HG03066 (cell line): ENCODE results near the gene KDM4E.
A peak's percentile ranks its signal among the peaks of the same experiment; 100 is the strongest.
"Not testable (repeated sequence)": the region's sequence is repeated elsewhere in the genome, so short reads cannot be mapped to it uniquely, and the experiment has no call there.

ENCODE experiments used
- ATAC-seq: cut with Tn5 transposase; IDR thresholded peaks from one replicate; pipeline ENCODE4 v1.9.1; 2021; ENCODE audit warnings: low read depth; ENCODE audit not compliant: unreplicated experiment

KDM4E gene

DNA sequence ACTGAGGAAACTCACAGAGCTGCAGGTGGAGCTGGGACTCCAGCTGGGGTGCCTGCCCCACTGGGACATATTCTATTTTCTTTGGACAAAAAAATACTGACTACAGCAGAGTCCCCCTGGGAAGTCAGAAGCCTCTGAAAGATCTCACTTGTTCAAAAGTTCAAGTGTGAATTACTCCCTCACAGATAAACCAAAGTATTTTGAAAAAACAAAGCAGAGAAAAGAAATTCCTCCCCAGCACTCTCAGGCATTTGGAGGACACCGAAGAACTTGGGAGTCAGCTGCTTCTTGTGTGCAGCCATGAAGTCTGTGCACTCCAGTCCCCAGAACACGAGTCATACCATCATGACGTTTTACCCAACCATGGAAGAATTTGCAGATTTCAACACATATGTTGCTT lies 24.1 kb downstream of the KDM4E start, which contains the start of gene KDM4F:
KDM4F (plus strand) TSS at position 301 of the 400 bp plus-strand sequence.
- ATAC-seq, result not testable (repeated sequence)

DNA sequence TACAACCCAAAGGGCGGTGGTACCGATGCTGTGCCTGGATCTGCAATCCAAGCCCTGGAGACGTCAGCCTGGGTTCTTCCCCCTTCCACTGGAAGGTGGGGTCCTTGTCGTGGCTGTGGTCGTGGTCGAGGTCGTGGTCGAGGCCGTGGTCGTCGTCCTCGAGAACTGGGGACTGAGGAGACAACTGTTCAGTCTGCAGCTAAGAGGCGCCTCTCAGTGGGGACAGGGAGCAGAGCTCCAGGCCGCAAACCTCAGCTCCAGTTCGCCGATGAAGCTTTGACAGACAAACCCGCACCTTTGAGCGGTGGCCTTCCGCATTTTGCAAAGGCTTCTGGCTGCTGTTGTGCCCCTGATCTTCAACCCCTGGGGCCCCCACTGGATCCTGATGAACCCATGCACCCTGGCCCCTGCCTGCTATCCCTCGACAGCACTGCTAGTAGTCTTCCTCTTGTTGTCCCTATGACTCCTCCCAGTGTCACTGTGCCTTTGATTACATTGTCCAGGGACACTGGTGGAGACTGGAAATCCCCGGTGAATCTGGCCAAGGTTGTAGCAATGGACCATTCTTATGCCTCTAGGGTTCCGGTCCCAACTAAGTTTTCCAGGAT lies 25.6 kb downstream of the KDM4E start:
- ATAC-seq, result no peak

- no peak for ATAC-seq
These were observed 29.3 kb downstream of the KDM4E start for GRCh38 chr11:95054356-95054755.

- ATAC-seq, result peak; percentile 96
These were observed 30.3 kb downstream of the KDM4E start for GRCh38 chr11:95055283-95055897.

GRCh38 chr11:95057959-95058358 lies 32.9 kb downstream of the KDM4E start:
- ATAC-seq, result no peak

DNA sequence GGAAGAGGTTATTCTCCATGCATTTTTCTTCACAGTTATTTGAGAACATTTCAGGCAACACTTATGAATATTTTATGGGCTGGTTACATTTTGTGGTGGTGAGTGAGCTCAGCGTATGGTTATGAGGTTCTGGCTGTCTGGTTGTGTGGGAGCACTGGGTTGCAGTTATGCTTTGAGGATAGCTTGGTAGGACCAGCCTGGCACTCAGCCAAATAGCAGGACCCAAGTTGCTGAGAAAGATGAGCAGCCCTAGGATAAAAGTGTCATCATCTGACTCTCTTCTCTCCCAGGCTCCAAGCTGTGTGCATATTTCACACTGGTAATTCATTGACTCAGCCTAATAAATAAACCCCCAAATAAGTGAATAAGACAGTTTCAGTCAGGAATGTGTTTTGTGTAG lies 33.6 kb downstream of the KDM4E start:
- ATAC-seq, result no peak

DNA sequence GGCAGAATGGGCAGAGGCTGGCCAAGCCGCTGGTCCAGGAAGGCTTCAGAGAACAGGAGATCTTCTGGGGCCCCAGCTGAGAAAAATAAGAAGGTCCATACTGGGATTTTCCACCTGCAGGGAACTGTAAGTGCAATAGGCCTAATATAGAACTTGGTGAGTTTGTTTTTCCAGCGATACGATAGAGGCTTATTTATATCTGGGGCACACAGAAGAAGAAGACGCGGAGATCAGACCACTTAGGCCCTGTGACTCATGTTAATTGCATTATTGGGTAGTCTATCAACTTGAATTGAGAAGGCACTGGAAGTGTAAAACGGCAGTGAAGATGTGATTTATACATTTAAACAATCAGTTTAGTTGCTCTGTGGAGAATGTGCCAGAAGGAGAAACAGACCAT lies 34.0 kb downstream of the KDM4E start:
- ATAC-seq, result no peak

DNA sequence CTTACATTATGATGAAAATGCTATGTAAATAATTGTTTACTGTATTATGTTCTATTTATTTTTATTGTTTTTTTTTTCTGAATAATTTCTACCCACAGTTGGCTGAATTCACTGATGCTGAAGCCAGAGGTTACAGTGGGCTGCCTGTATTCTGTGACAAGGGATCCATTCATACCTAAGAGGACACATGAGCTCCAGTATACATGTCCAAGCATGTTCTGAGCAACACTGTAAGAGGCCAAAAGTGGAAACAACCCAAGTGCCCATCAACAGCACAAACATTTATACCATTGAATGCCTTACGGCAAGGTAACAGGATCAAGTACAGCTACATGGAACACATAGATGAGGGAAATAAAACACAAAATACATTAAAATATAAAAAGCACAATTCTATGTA lies 40.3 kb downstream of the KDM4E start:
- ATAC-seq, result no peak

DNA sequence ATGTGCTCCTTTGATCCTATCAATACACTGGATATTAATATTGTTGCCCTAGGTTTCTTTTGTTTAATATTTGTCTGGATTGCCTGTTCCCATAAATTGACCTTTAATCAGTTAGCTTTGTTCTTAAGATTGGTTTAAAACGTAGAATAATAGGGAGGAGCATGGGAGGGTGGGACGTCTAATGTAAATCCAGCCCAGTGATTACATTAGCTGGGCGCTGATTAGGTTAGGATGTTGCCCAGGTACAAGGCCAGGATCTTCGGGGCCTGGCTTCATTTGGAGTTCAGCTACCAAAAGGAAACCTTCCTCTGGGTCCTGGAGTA lies 41.6 kb downstream of the KDM4E start, which contains the start of gene SRSF8:
SRSF8 (plus strand) TSS at position 204 of the 323 bp plus-strand sequence. CDS start 308 bp downstream, outside the sequence.
- ATAC-seq, result peak; percentile 34

DNA sequence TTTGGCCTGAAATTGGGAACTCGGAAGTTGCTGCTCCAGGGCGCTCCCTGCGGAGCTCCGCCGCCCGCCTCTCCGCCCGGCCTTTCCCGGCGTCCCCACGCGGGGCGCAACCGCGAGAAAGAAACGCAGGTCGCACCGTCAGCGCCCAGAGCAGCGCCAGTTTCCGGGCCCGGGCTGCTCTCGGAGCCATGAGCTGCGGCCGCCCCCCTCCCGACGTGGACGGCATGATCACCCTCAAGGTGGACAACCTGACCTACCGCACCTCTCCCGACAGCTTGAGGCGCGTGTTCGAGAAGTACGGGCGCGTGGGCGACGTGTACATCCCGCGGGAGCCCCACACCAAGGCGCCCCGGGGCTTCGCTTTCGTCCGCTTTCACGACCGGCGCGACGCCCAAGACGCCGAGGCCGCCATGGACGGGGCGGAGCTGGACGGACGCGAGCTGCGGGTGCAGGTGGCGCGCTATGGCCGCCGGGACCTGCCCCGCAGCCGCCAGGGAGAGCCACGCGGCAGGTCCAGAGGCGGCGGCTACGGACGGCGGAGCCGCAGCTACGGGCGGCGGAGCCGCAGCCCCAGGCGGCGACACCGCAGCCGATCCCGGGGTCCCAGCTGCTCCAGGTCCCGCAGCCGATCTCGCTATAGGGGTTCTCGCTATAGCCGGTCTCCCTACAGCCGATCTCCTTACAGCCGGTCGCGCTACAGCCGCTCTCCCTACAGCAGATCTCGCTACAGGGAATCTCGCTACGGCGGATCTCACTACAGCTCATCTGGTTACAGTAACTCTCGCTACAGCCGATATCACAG lies 42.2 kb downstream of the KDM4E start:
- peak; percentile 56 for ATAC-seq

DNA sequence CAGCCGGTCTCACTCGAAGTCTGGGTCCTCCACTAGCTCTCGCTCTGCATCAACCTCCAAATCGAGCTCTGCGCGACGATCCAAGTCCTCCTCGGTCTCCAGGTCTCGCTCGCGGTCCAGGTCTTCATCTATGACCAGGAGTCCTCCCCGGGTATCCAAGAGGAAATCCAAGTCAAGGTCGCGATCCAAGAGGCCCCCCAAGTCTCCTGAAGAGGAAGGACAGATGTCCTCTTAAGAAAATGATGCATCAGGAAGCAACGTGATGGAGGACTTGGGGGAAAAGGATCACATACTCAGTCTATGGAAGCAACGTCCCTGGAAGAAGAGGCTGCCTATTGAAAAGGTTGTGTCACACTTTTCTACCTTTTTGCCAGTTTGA lies 42.8 kb downstream of the KDM4E start:
- ATAC-seq, result no peak

- peak; percentile 68 for ATAC-seq
These were observed 43.5 kb downstream of the KDM4E start for GRCh38 chr11:95068549-95068948.

DNA sequence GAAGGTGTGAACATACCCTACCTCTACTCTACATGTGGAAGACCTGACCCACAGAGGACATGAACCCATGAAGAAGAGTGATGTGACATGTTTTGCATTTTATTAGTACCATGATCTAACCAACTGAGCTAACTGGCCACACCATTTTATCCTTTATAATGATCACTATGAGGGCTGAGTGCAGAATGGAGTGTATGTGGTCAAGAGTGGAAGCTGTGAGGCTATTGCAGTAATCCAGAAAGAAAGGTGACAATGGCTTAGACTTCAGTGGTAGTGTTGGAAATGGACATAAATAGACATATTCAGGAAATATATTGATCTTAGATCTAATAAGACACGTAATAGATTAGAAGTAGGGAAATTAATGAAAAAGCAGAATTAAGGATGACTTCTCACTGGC lies 45.4 kb downstream of the KDM4E start:
- no peak for ATAC-seq

GRCh38 chr11:95072948-95073347 lies 47.9 kb downstream of the KDM4E start:
- ATAC-seq, result no peak

DNA sequence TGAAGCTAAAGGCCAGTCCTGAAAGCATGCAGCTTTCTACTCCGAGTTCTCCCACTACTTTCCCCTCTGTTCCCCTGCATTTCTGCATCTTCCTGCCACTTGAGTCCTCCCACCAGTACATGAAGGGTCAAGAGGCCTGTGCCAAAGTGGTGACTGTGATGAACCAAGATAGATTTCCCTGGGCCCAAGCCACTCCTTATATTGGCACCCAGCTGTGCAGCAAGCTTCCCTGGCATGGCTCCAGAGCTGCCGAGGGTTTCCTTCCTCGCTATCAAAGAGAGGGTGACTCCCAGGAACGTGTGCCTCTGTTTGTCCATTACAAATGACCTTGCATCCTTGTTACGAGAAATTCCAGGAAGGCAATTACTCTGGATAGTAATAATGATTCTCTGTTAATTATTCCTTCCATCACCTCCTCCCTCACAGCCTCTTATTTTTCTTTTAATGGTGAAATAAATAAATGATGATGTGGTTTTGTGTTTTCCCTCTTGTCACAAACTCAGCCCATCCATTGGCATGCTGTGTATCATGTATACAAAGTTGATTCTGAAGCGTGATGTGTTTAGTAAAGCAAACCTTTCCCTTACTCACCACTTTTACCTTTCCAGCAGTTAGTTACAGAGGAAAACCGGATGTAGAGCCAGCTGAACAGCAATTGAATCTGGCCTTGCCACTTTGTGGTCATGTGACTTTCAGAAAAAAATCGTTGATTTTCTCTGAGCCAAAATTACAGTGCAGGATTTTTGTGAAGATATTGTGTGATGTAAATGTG lies 49.9 kb downstream of the KDM4E start:
- no peak for ATAC-seq

DNA sequence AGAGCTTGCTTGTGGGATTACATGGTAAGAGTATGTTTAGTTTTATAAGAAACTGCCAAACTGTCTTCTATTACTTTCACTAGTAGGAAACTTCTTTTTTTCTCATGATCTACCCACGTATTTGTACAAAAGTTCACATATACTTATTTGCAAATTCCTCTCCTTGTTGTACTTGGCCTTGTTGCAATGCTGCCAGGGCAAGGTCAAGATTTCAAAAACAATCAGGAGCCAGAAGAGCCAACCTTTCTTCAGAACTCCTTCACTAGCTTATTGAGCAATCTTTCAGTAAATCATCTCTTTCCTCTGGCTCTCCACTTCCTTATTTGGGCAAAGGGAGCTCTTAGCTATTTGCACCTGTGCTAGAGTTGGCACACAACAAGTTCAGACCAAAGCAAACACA lies 51.4 kb downstream of the KDM4E start:
- ATAC-seq, result no peak

GRCh38 chr11:95076981-95077380 lies 51.9 kb downstream of the KDM4E start:
- no peak for ATAC-seq
